RWPE2 (cell line): ENCODE measurements around the gene SAP30BP.

Experiments
- ATAC-seq: fragments of 200-7000 bp; cut with Tn5 transposase; 3 replicates; pipeline ENCODE4 v1.9.1; 2021; ENCODE audit warnings: low read depth
- DNase-seq: peaks from one replicate; pipeline ENCODE4 v3.0.0-alpha.2; 2020; ENCODE audit warnings: low spot score
- H3K27ac ChIP-seq: fragments of 450-650 bp; 2 replicates; pipeline ENCODE4 v1.5.1; 2017; ENCODE audit warnings: mild to moderate bottlenecking; ENCODE audit not compliant: poor library complexity, severe bottlenecking
- H3K27me3 ChIP-seq: fragments of 250-450 bp; sonication (Bioruptor Pico); 2 replicates; pipeline ENCODE4 v1.5.1; 2021; ENCODE audit warnings: mild to moderate bottlenecking, moderate library complexity; ENCODE audit not compliant: insufficient read depth, poor library complexity, severe bottlenecking
- H3K36me3 ChIP-seq: fragments of 250-450 bp; sonication (Bioruptor Pico); 2 replicates; pipeline ENCODE4 v1.5.1; 2020; ENCODE audit warnings: low read depth, mild to moderate bottlenecking, moderate library complexity
- H3K4me1 ChIP-seq: fragments of 250-450 bp; sonication (Bioruptor Pico); 2 replicates; pipeline ENCODE4 v1.5.1; 2021; ENCODE audit warnings: mild to moderate bottlenecking, moderate library complexity; ENCODE audit not compliant: insufficient read depth, poor library complexity, severe bottlenecking
- H3K4me3 ChIP-seq: fragments of 250-450 bp; sonication (Bioruptor Pico); 2 replicates; pipeline ENCODE4 v1.5.1; 2021; ENCODE audit warnings: mild to moderate bottlenecking, moderate library complexity; ENCODE audit not compliant: severe bottlenecking
- H3K9me3 ChIP-seq: fragments of 250-450 bp; sonication (Bioruptor Pico); 2 replicates; pipeline ENCODE4 v1.5.1; 2021; ENCODE audit warnings: mild to moderate bottlenecking, moderate library complexity; ENCODE audit not compliant: severe bottlenecking
- CTCF ChIP-seq: fragments of 450-650 bp; IDR thresholded peaks from one replicate; pipeline ENCODE4 v1.5.1; 2017; ENCODE audit warnings: mild to moderate bottlenecking, moderate library complexity; ENCODE audit not compliant: poor library complexity, severe bottlenecking

SAP30BP gene

GRCh38 chr17:75724016-75725003 lies 57.2 kb downstream of the SAP30BP start:
- peak overlapping the region; percentile 93 for H3K4me3 ChIP-seq
- DNase-seq (peak; percentile 69), ATAC-seq (no peak)
- H3K27me3 ChIP-seq: no peaks in the 10 kb centered on the region
- peaks cover 79% of the 10 kb centered on the region for H3K36me3 ChIP-seq
- no peak for TF ChIP-seq CTCF
- H3K27ac ChIP-seq: peak overlapping the region; percentile 97
- H3K4me1 ChIP-seq: peaks cover 15% of the 10 kb centered on the region
- H3K9me3 ChIP-seq: no peaks in the 10 kb centered on the region

- DNase-seq (no peak), ATAC-seq (no peak)
- TF ChIP-seq CTCF: no peak
- H3K27ac ChIP-seq: peak overlapping the region; percentile 97
- H3K4me3 ChIP-seq: no peak overlapping the region
- H3K9me3 ChIP-seq: no peaks in the 10 kb centered on the region
- no peaks in the 10 kb centered on the region for H3K27me3 ChIP-seq
- H3K4me1 ChIP-seq: peaks cover 9% of the 10 kb centered on the region
- H3K36me3 ChIP-seq: peaks cover 91% of the 10 kb centered on the region
Observed at GRCh38 chr17:75725504-75725903, 58.4 kb downstream of the SAP30BP start.

GRCh38 chr17:75727391-75727790 lies 60.3 kb downstream of the SAP30BP start:
- peak overlapping the region; percentile 97 for H3K27ac ChIP-seq
- H3K4me1 ChIP-seq: peaks cover 7% of the 10 kb centered on the region
- no peak for TF ChIP-seq CTCF
- no peaks in the 10 kb centered on the region for H3K9me3 ChIP-seq
- H3K27me3 ChIP-seq: no peaks in the 10 kb centered on the region
- no peak for DNase-seq
- ATAC-seq: no peak
- H3K4me3 ChIP-seq: no peak overlapping the region
- peaks cover 100% of the 10 kb centered on the region for H3K36me3 ChIP-seq

- no peak for TF ChIP-seq CTCF
- Histone ChIP-seq H3K9me3 (no peaks in the 10 kb centered on the region), H3K4me1 (peaks cover 2% of the 10 kb centered on the region), H3K27ac (peak overlapping the region; percentile 3), H3K36me3 (peaks cover 100% of the 10 kb centered on the region), H3K27me3 (no peaks in the 10 kb centered on the region), H3K4me3 (no peak overlapping the region)
- no peak for DNase-seq
- peak; percentile 4; the same call in 2 of the 3 replicates for ATAC-seq
Observed at GRCh38 chr17:75729351-75729750, 62.2 kb downstream of the SAP30BP start.

- TF ChIP-seq CTCF: no peak
- H3K36me3 ChIP-seq: peaks cover 100% of the 10 kb centered on the region
- H3K27ac ChIP-seq: peak overlapping the region; percentile 3
- H3K9me3 ChIP-seq: no peaks in the 10 kb centered on the region
- no peak; the same call in 2 of the 3 replicates for ATAC-seq
- no peak overlapping the region for H3K4me3 ChIP-seq
- DNase-seq: no peak
- H3K27me3 ChIP-seq: no peaks in the 10 kb centered on the region
- no peaks in the 10 kb centered on the region for H3K4me1 ChIP-seq
Observed at GRCh38 chr17:75730065-75730464, 62.9 kb downstream of the SAP30BP start.
